HG03439 (cell line): Measurements from ENCODE around the gene ATAD3A.

Source experiments
- ATAC-seq: cut with Tn5 transposase; IDR thresholded peaks from one replicate; pipeline ENCODE4 v1.9.1; 2021; ENCODE audit warnings: mild to moderate bottlenecking, moderate library complexity; ENCODE audit not compliant: unreplicated experiment

Gene ATAD3A

GRCh38 chr1:1574721-1575537 is 63.0 kb downstream of the ATAD3A start, which contains the start of gene SSU72:
Gene SSU72 (minus strand): TSS chr1:1574863. CDS start chr1:1574557, 306 bp downstream.
- peak; percentile 82 for ATAC-seq

GRCh38 chr1:1577367-1578011 is 65.5 kb downstream of the ATAD3A start:
- no peak for ATAC-seq

GRCh38 chr1:1578371-1578940 is 66.5 kb downstream of the ATAD3A start:
- no peak for ATAC-seq

- no peak for ATAC-seq
Observed at GRCh38 chr1:1582585-1583346, 70.8 kb downstream of the ATAD3A start.

GRCh38 chr1:1583347-1584010 is 71.5 kb downstream of the ATAD3A start:
- no peak for ATAC-seq
